WI38 (cell line): ENCODE measurements around the gene HOXD12.
A peak's percentile ranks its signal among the peaks of the same experiment; 100 is the strongest.

ENCODE experiments used
- H3K4me3 ChIP-seq: 2 replicates; pipeline ENCODE4 v1.5.1; 2011; ENCODE audit warnings: low read depth, mild to moderate bottlenecking, control low read depth, low read length
- TF ChIP-seq, protein P1 (sequence below): IDR thresholded peaks from 2 replicates; pipeline ENCODE4 v1.5.1; 2012; ENCODE audit warnings: low read depth, mild to moderate bottlenecking, control low read depth, low read length

HOXD12 gene

DNA sequence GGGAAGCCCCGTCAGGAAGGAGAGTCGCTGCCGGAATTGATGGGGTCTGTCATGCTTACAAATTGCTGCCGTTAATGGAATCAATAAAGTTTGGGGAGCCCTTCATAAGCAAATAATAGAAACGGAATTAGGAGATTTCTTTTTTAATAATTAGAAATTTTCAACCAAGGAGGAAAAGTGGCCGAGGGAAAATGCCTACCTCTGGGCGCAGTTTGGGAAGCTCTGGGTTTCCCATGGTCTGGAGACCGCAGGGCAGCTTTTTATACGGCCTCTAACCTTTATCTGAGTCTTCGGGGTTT lies 17.1 kb upstream of the HOXD12 start:
- TF ChIP-seq, protein P1, sequence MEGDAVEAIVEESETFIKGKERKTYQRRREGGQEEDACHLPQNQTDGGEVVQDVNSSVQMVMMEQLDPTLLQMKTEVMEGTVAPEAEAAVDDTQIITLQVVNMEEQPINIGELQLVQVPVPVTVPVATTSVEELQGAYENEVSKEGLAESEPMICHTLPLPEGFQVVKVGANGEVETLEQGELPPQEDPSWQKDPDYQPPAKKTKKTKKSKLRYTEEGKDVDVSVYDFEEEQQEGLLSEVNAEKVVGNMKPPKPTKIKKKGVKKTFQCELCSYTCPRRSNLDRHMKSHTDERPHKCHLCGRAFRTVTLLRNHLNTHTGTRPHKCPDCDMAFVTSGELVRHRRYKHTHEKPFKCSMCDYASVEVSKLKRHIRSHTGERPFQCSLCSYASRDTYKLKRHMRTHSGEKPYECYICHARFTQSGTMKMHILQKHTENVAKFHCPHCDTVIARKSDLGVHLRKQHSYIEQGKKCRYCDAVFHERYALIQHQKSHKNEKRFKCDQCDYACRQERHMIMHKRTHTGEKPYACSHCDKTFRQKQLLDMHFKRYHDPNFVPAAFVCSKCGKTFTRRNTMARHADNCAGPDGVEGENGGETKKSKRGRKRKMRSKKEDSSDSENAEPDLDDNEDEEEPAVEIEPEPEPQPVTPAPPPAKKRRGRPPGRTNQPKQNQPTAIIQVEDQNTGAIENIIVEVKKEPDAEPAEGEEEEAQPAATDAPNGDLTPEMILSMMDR, result no peak

DNA sequence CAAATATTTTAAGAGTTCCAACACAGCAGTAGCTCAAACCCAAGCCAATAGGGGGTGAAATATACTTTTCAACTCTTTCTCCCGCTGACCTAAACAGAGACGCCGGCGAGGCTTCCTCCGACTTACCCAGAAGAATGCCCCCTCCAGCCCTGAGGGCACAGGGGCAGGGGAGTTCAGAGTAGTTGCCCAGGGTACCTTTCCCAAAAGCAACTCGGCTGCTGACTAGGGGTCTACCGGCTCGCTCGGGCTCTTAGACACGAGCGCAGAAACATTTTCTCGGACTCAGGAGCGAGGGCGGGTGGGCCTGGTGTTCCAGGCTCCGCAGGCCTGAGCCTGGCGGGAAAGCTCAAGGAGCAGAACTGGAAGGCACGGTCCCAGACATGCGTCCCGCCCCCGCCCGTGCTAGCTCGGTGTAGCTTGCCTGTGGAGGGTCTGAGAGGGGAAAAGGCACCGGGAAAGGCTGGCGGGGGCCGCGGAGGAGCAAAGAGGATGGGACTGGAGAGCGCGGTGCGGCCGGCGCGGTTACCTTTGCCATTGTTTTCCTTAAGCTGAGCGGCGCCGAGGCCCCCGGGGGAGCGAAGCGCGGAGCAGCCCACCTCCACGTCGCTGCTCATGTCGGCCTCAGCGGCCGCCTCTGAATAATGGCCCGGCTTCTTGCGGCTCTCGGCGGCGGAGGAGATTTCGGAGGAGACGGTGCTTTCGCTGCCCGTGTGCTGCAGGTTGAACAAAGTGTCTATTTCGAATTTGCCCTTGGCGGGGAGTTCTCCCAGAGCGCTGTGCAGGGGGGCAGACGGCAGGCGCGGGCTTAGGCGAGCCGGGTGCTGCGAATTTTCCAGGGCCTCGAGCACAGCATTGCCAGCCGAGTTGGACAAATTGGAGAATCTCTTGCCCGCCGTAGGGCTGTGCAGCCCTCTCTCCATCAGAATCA lies 16.5 kb upstream of the HOXD12 start:
- TF ChIP-seq, protein P1, result no peak

More for the DNA sequence above, 17.1 kb upstream of the HOXD12 start:
- H3K4me3 ChIP-seq, result no peak overlapping the region

DNA sequence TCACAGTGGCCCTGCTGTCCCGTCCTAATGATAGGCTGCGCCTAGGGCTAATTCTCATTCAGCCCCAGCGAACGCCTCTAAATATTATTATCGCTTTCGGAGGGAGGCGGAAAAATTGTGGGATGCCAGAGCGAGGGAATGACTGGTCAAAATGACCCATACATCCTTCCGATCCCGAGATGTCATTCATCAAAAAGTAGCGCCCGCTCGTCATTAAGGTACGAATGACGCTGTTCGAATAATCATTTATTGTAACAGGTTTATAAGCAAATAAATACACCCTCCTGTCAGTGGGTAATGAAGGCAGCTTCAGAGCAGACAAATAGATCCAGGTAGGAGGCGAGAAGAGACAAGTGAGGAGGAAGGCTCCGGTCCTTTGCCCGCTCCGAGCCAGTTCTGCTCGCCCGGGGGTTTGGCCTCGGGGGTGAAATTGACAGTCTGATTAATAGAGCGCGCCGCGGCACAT lies 15.8 kb upstream of the HOXD12 start, which contains the start of gene EVX2:
TSS of gene EVX2 (minus strand) at position 167 of the 466 bp plus-strand sequence. CDS start 186 bp downstream, outside the sequence.
- no peak within 1 kb of the TSS for H3K4me3 ChIP-seq
- TF ChIP-seq, protein P1, result no peak

More for the DNA sequence above, 16.5 kb upstream of the HOXD12 start:
- no peak overlapping the region for H3K4me3 ChIP-seq

DNA sequence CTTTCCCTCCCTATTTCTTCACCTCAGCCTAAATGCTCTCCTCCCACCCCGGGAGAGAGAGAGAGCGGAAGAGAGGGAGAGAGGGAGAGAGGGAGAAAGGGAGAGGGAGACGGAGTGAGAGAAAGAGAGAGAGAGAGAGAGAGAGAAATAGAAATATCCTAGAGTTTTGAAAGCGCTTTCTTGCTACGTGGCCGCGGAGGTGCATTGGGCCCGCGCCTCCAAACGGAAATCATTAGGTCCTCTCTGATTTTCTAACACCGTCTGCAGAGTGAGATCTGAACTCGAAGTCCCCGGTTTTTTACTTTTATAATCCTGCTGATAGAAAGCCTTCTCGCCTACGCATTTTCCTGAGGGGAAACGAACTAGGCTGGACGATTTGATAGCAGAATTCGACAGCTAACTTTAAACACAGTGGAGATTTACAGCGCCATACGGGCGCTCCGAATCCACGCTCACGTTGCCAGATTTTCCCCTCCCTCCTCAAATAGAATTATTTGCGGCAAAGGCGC lies 14.9 kb upstream of the HOXD12 start:
- H3K4me3 ChIP-seq, result no peak overlapping the region

DNA sequence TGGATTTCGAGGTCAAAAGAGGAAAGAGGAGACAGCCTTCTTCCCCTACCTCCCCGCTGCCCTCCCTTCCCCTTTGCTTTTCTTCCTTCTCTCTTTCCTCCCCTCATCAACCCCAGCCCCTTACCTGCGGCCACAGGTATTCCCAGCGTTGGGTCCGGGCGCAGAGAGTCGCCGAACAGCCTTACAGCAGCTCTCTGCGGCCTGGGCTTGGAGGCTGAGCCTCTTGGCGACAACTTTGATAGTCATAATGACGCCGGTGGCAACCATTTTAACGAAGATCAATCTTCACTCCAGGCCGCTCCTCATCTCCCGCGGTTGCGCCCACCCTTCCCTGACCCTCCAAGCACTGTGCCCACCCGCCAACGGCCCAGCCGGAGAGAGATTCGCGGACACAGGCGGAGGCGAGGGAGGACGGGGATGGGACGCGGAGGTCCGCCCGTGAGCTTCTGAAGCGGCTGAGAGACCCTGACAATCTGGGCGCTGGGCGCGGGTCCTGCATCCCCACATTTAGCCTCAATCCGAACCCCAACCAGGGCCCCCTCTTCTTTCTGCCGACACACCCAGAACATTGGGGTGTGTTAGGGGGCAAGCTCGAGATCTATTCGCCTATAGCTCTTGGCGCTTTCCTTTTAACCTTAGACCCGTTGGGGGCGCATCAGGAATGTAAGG lies 14.3 kb upstream of the HOXD12 start:
- H3K4me3 ChIP-seq, result no peak overlapping the region
- TF ChIP-seq, protein P1, result no peak

More for the DNA sequence above, 14.9 kb upstream of the HOXD12 start:
- TF ChIP-seq, protein P1, result no peak

DNA sequence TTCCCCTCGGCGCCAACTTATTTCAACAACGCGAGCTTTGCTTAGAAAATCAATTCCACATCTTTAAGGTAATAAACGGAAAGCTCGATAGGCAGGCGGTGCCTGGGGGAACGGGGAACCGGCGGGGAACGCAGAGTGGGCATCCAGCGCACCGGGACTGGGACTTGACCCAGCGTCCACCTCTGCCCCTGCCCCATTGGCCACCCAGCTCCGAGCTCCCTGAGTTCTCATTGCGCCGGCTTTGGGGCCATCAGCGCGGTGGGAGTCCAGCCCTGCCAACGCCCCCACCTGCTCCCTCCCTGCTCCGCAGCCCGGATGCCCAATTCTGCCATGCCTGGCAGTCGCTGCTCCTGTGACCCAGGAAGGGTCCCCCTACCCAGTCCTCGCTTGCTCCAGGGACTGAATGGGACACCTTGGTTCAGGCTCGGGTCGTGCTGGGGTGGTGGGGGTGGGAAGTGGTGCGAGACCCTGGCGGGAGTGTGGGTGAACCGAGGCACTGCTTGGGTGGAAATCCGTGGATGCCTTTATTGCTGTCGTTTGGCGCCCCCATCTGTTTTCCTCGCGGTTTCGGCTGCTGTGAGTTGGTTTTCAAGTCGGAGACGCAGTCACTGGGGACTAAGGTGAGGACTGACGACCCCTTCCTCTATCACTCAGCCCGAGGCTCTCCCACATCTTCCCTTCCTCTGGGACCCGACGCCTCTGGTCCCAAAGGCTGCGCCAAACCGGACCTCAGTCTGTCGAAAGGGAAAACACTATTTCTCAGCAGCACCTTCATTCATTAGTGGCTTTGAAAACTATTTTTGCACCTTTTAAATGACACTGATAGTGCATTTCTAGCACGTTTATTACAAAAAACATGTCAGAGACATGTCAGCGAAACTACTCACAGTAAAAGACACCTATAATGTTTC lies 13.5 kb upstream of the HOXD12 start:
- TF ChIP-seq, protein P1, result peak; percentile 48
- no peak overlapping the region for H3K4me3 ChIP-seq
